Gastroesophageal sphincter (tissue), 3 donors: ENCODE data around the gene CADM2.

Experiments used
- POLR2A ChIP-seq, 2 donors: fragments of 450-650 bp; IDR thresholded peaks; one replicate each; pipeline ENCODE4 v1.6.1; 2017; ENCODE audit warnings: antibody characterized with exemption in 2 of 2, mild to moderate bottlenecking in 2 of 2, moderate library complexity in 1 of 2
- POLR2AphosphoS5 ChIP-seq: sonication (generic); formaldehyde crosslinking; IDR thresholded peaks from one replicate; pipeline ENCODE4 v1.6.1; 2017; ENCODE audit warnings: antibody characterized with exemption
- TF ChIP-seq, protein P1 (sequence below), 4 experiments: fragments of 200-600 bp in 2 of 4; fragments of 450-650 bp in 2 of 4; sonication (generic) in 1 of 4; IDR thresholded peaks; one replicate each; pipeline ENCODE4 v1.5.1; 2017 to 2019; ENCODE audit warnings: antibody characterized with exemption in 4 of 4, mild to moderate bottlenecking in 2 of 4, moderate library complexity in 2 of 4

DNA sequence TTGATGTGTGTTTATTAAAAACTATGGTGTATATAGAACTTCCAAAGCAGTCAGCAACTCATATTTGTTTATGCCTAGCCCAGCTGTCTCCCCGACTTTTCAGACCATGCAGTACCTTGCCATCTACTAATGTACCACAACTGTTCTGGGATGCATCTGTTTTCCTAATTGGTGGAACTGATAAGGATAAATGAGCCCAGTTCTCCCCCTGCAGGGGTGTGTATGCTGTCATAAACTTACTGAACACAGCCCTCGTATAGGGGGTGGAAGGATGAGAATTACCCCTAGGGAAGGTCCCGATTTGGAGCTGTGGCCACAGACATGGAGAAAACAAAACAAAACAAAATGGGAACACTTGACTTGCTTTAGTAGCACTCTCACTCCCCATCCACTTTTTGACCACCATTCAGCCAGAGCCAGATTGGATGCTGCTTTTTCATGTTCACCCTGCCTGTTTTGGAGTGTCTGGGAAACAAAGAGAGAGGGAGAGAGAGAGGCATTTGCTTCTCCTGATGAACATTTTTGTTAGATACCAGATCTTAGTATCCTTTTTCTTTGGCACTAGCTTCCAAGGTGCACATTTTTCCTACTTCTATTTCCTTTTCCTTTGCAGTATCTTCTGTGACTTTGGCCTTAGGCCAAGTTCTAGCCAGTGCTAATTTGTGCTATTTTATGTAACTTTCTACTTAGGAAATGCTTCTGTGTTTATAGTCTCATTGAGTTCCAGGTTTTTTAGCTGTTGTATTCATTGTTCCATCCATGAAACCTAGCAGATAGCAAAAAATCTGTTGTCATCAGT lies 29.1 kb downstream of the CADM2 start:
- TF ChIP-seq, protein P1, sequence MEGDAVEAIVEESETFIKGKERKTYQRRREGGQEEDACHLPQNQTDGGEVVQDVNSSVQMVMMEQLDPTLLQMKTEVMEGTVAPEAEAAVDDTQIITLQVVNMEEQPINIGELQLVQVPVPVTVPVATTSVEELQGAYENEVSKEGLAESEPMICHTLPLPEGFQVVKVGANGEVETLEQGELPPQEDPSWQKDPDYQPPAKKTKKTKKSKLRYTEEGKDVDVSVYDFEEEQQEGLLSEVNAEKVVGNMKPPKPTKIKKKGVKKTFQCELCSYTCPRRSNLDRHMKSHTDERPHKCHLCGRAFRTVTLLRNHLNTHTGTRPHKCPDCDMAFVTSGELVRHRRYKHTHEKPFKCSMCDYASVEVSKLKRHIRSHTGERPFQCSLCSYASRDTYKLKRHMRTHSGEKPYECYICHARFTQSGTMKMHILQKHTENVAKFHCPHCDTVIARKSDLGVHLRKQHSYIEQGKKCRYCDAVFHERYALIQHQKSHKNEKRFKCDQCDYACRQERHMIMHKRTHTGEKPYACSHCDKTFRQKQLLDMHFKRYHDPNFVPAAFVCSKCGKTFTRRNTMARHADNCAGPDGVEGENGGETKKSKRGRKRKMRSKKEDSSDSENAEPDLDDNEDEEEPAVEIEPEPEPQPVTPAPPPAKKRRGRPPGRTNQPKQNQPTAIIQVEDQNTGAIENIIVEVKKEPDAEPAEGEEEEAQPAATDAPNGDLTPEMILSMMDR (IDR thresholded peaks at IDR 0.05): no peak
- TF ChIP-seq POLR2A (IDR thresholded peaks at IDR 0.05) (no peak), POLR2AphosphoS5 (no peak)
